GM12872 (cell line): ENCODE measurements around the gene ANO2.

ENCODE experiments used
- TF ChIP-seq, protein P1 (sequence below): IDR thresholded peaks from 3 replicates; pipeline ENCODE4 v1.5.1; 2011; ENCODE audit warnings: low read depth, mild to moderate bottlenecking, low read length, moderate library complexity; ENCODE audit not compliant: insufficient read depth

ANO2 gene

DNA sequence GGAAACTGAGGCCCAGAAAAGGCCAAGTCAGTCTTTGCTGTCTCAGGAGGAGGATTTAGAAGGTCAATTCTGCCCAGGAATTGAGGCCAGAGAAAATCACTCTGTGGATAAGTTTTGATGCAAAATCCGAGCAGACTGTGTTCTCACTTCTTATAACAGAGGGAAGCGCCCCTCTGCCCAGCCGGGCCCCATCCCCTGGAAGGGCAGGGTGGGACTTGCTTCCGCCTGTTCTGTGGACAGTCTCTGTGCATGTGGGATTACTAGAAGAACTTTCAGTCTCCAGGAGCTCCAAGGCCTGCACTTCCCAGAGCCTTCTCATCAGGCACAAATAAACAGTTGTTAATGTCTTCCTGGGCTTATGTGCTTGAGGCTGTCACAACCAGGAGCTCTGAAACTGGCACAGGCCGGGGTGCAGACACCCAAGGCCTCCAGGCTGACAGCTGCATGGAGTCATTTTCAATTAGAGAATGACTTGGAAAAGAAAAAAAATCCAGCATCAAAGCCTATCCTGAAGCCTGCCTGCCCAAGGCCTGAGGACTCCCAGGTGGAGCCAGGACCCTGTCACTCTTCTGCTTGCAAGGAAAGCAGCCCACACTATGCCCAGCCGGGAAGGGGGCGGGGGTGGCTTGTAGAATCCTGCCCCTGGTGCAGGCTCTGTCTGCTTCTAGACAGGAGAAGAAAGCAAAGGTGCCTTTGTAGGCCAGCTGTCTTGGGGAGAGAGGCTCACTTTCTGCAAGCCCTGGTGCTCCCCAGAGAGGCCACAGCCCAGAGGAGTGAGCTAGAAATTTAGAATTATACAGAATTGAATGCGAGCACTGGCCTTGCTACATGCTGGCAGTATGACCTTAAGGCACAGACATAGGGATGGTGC is 428.5 kb downstream of the ANO2 start:
- TF ChIP-seq, protein P1, sequence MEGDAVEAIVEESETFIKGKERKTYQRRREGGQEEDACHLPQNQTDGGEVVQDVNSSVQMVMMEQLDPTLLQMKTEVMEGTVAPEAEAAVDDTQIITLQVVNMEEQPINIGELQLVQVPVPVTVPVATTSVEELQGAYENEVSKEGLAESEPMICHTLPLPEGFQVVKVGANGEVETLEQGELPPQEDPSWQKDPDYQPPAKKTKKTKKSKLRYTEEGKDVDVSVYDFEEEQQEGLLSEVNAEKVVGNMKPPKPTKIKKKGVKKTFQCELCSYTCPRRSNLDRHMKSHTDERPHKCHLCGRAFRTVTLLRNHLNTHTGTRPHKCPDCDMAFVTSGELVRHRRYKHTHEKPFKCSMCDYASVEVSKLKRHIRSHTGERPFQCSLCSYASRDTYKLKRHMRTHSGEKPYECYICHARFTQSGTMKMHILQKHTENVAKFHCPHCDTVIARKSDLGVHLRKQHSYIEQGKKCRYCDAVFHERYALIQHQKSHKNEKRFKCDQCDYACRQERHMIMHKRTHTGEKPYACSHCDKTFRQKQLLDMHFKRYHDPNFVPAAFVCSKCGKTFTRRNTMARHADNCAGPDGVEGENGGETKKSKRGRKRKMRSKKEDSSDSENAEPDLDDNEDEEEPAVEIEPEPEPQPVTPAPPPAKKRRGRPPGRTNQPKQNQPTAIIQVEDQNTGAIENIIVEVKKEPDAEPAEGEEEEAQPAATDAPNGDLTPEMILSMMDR: no peak

DNA sequence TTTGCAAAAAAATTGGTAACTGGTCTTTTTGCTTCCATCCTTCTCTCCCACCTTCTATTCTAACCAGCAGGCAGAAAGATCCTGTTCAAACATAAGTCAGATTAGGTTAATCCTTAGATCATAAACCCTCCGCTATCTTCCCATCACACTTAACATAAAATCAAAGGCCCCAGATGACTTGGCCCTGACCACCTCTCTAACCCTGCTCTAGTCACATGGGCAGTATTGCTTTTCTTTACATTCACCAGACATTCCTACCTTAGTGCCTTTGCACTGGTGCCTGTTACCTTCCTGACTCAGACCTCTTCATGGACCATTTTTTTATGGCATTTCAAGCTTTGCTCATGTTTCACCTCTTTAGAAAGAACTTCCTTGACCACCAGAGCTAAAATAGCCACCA is 429.6 kb downstream of the ANO2 start:
- TF ChIP-seq, protein P1: no peak

DNA sequence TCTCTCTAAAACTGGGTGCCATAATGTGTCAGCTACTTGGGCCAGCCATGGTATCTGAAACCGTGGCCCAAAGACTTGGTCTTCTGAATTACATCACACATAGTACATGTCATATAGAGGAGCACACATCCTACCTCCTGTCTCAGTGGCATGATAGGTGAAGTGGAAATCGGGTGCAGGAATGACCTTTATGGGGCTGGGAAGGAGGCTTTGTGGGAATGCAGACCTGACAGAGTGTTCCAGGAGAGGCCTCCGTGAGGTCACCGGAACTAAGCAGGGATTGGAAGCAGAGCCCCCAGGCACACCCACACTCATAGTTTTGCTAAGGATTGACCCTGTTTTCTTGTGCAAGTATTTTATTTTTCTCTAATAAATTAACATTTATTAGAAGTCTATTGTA is 430.5 kb downstream of the ANO2 start:
- TF ChIP-seq, protein P1: no peak

DNA sequence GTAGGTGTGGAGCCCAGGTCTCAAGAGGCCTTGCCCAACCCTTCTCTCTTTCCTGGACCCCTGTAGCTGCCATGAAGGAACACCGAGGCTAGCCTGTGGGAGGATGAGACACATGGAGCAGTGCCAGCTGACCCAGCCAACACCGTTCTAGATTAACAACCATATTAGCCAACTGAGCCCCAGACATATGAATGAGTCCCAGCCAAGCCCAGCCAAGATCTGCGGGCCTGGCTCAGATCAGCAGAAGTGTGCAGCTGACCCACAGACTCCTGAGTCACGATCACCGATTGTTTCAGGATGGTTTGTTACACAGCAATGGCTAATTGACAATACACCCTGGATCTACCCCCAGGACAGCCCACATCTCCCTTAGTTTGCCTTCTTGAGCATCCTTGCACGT is 431.0 kb downstream of the ANO2 start:
- TF ChIP-seq, protein P1: no peak

DNA sequence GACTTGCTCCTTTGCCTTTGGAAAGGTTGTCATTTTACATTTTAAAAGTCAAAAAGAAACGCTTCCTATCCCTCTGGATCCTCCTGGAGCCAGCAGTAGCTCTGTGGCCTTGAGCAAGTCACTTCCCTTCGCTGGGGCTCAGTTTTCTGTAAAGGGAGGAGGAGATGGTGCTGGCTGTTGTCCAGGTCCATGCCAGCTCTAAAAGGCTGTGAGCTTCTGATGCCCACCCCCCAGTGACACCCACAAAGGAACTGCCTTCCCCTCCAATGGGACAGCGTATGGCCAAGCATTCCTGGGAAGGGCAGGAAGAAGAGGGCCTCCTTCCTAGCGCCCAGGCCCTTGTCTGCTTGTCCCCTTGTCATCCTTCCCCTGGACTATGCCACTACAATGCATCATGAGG is 431.7 kb downstream of the ANO2 start:
- TF ChIP-seq, protein P1: no peak
